NT2/D1 (cell line): Measurements from ENCODE around the gene CACNB3.

Experiments used
- SUZ12 ChIP-seq: IDR thresholded peaks from 2 replicates; pipeline ENCODE4 v1.6.1; 2011; ENCODE audit not compliant: insufficient read length, insufficient read depth; ENCODE audit errors: extremely low read depth
- YY1 ChIP-seq: IDR thresholded peaks from 2 replicates; pipeline ENCODE4 v1.6.1; 2011; ENCODE audit not compliant: insufficient read length, insufficient read depth
- ZNF274 ChIP-seq: IDR thresholded peaks from 2 replicates; pipeline ENCODE4 v1.6.1; 2011; ENCODE audit warnings: mild to moderate bottlenecking, low read depth, low read length

DNA sequence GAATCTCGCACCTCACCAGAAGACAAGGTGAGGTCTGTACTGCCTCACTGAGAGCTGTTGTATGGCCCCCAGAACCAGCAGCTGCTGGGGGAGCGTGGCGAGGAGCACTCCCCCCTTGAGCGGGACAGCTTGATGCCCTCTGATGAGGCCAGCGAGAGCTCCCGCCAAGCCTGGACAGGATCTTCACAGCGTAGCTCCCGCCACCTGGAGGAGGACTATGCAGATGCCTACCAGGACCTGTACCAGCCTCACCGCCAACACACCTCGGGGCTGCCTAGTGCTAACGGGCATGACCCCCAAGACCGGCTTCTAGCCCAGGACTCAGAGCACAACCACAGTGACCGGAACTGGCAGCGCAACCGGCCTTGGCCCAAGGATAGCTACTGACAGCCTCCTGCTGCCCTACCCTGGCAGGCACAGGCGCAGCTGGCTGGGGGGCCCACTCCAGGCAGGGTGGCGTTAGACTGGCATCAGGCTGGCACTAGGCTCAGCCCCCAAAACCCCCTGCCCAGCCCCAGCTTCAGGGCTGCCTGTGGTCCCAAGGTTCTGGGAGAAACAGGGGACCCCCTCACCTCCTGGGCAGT is 9.3 kb downstream of the CACNB3 start:
- no peak for TF ChIP-seq ZNF274
- TF ChIP-seq SUZ12: no peak
- TF ChIP-seq YY1: no peak
